Fibroblast of peridontal ligament (primary cell): ENCODE results near the gene UROD.
"Not testable (repeated sequence)": the region's sequence is repeated elsewhere in the genome, so short reads cannot be mapped to it uniquely, and the experiment has no call there.

Source experiments
- DNase-seq: peaks from one replicate; pipeline ENCODE4 v3.0.0-alpha.2; 2010; ENCODE audit errors: extremely low read depth

Gene UROD

GRCh38 chr1:45038661-45039364 lies 26.8 kb downstream of the UROD start:
- DNase-seq: no peak

GRCh38 chr1:45040297-45040696 lies 28.2 kb downstream of the UROD start:
- DNase-seq: no peak

GRCh38 chr1:45043094-45043493 lies 31.0 kb downstream of the UROD start:
- no peak for DNase-seq

- no peak for DNase-seq
Measured at GRCh38 chr1:45044916-45045315, 32.9 kb downstream of the UROD start.

GRCh38 chr1:45047032-45047431 lies 35.0 kb downstream of the UROD start:
- DNase-seq: no peak

- no peak for DNase-seq
Measured at GRCh38 chr1:45051005-45051772, 39.1 kb downstream of the UROD start.

GRCh38 chr1:45057542-45057941 lies 45.5 kb downstream of the UROD start:
- no peak for DNase-seq

- DNase-seq: no peak
Measured at GRCh38 chr1:45059829-45060228, 47.8 kb downstream of the UROD start.

GRCh38 chr1:45062463-45062862 lies 50.4 kb downstream of the UROD start:
- DNase-seq: not testable (repeated sequence)

- DNase-seq: no peak
Measured at GRCh38 chr1:45065083-45065482, 53.0 kb downstream of the UROD start.
